Lower leg skin (tissue), 4 donors: Measurements from ENCODE around the gene RIT1. TPM values are rescaled to one million over a fixed set of nuclear protein-coding genes. Genes with fewer than 3 reads are reported as not detected.

Experiments used
- DNase-seq, 2 donors: peaks; one replicate each; pipeline ENCODE4 v3.0.0-alpha.2; 2019; ENCODE audit warnings: low spot score in 2 of 2
- H3K4me3 ChIP-seq: fragments of 200-600 bp; sonication (generic); 2 replicates; pipeline ENCODE4 v1.5.1; 2017; ENCODE audit warnings: mild to moderate bottlenecking, low read depth; ENCODE audit not compliant: poor library complexity, severe bottlenecking
- CTCF ChIP-seq, 3 donors: fragments of 450-650 bp; IDR thresholded peaks; one replicate each; pipeline ENCODE4 v1.5.1; 2016; ENCODE audit warnings: antibody characterized with exemption in 3 of 3, mild to moderate bottlenecking in 3 of 3, moderate library complexity in 2 of 3
- POLR2A ChIP-seq, 2 donors: fragments of 450-650 bp; IDR thresholded peaks; one replicate each; pipeline ENCODE4 v1.6.1; 2016 to 2017; ENCODE audit warnings: antibody characterized with exemption in 2 of 2, mild to moderate bottlenecking in 1 of 2, moderate library complexity in 1 of 2
- WGBS, 2 donors: methylation state at CpG; one replicate each; pipeline ENCODE4 v1.1.5; 2018; 5-methylcytosine and 5-hydroxymethylcytosine counted together
- intact Hi-C: fragments of 100-400 bp; cut with DNase I; formaldehyde crosslinking; loops from one replicate; pipeline ENCODE4 v1.15.0; 2023; ENCODE audit warnings: low total_unique reads
- total RNA-seq, 4 donors: library from RNA; depleted of rRNA; stranded (reverse); fragments of >200 nt; gene quantifications; one replicate each; pipeline ENCODE4 v1.1.0, GENCODE V29; 2016

RIT1 gene
- total RNA-seq, 4 donors from 2014 or later, result 16.1 to 34.2 (median 24.2) TPM

- WGBS, 2 donors, result 100% methylated on average over 2 of the region's 2 CpGs
- TF ChIP-seq CTCF (IDR thresholded peaks at IDR 0.05) (no peak), POLR2A (IDR thresholded peaks at IDR 0.05) (no peak)
- intact Hi-C loops, result no loop called here
Measured at GRCh38 chr1:155877945-155878344, 33.2 kb downstream of the RIT1 start.

GRCh38 chr1:155873860-155874259, 37.3 kb downstream of the RIT1 start:
- intact Hi-C loops, result no loop called here
- WGBS, 2 donors, result 63 to 65% methylated on average over 9 of the region's 9 CpGs
- no peak for DNase-seq

More at GRCh38 chr1:155877945-155878344, 33.2 kb downstream of the RIT1 start:
- no peak for DNase-seq
- no peak overlapping the region for H3K4me3 ChIP-seq

GRCh38 chr1:155872527-155872926, 38.6 kb downstream of the RIT1 start:
- no peak for DNase-seq
- H3K4me3 ChIP-seq, result no peak overlapping the region
- WGBS, 2 donors, result 90 to 91% methylated on average over 5 of the region's 5 CpGs
- intact Hi-C loops, result no loop called here
- TF ChIP-seq CTCF (IDR thresholded peaks at IDR 0.05), result no peak
- TF ChIP-seq POLR2A (IDR thresholded peaks at IDR 0.05), result no peak

More at GRCh38 chr1:155873860-155874259, 37.3 kb downstream of the RIT1 start:
- no peak overlapping the region for H3K4me3 ChIP-seq
- TF ChIP-seq POLR2A (IDR thresholded peaks at IDR 0.05) (no peak), CTCF (IDR thresholded peaks at IDR 0.05) (no peak)

GRCh38 chr1:155871390-155871789, 39.8 kb downstream of the RIT1 start:
- intact Hi-C loops, result no loop called here
- 31 to 50% methylated on average over 1 of the region's 1 CpG for WGBS, 2 donors
- DNase-seq, result no peak
- no peak overlapping the region for H3K4me3 ChIP-seq
- TF ChIP-seq POLR2A (IDR thresholded peaks at IDR 0.05), result no peak
- TF ChIP-seq CTCF (IDR thresholded peaks at IDR 0.05), result no peak

GRCh38 chr1:155867766-155868165, 43.4 kb downstream of the RIT1 start:
- H3K4me3 ChIP-seq, result no peak overlapping the region
- intact Hi-C loops, result no loop called here
- DNase-seq, result no peak
- TF ChIP-seq POLR2A (IDR thresholded peaks at IDR 0.05) (no peak), CTCF (IDR thresholded peaks at IDR 0.05) (no peak)
- WGBS, 2 donors, result 89 to 91% methylated on average over 8 of the region's 8 CpGs

- TF ChIP-seq CTCF (IDR thresholded peaks at IDR 0.05) (no peak), POLR2A (IDR thresholded peaks at IDR 0.05) (no peak)
- intact Hi-C loops, result no loop called here
- DNase-seq, result no peak
- H3K4me3 ChIP-seq, result no peak overlapping the region
Measured at GRCh38 chr1:155864393-155864792, 46.8 kb downstream of the RIT1 start.
